Karpas-422 (cell line): Measurements from ENCODE around the gene PTPRM. TPM values are rescaled to one million over a fixed set of nuclear protein-coding genes. Genes with fewer than 3 reads are reported as not detected.

Experiments used
- DNase-seq: peaks from one replicate; pipeline ENCODE4 v3.0.0-alpha.2; 2015
- H2AFZ ChIP-seq: fragments of 200-600 bp; sonication (generic); 2 replicates; pipeline ENCODE4 v1.6.1; 2014; ENCODE audit warnings: antibody characterized with exemption, low read length, mixed read lengths
- H3K27ac ChIP-seq: fragments of 200-600 bp; sonication (generic); 2 replicates; pipeline ENCODE4 v1.5.1; 2014; ENCODE audit warnings: mild to moderate bottlenecking, low read length, moderate library complexity
- H3K27me3 ChIP-seq: fragments of 200-600 bp; sonication (generic); 2 replicates; pipeline ENCODE4 v1.6.1; 2014; ENCODE audit warnings: low read length, mixed read lengths
- H3K36me3 ChIP-seq: fragments of 200-600 bp; sonication (generic); 2 replicates; pipeline ENCODE4 v1.6.1; 2014; ENCODE audit warnings: low read length, mixed read lengths; ENCODE audit not compliant: insufficient read depth
- H3K4me1 ChIP-seq: fragments of 200-600 bp; sonication (generic); 2 replicates; pipeline ENCODE4 v1.6.1; 2014; ENCODE audit warnings: mild to moderate bottlenecking, low read length, mixed read lengths
- H3K4me2 ChIP-seq: fragments of 200-600 bp; sonication (generic); 2 replicates; pipeline ENCODE4 v1.6.1; 2014; ENCODE audit warnings: low read length, low read depth, mild to moderate bottlenecking; ENCODE audit not compliant: poor library complexity, severe bottlenecking
- H3K4me3 ChIP-seq: fragments of 200-600 bp; sonication (generic); 2 replicates; pipeline ENCODE4 v1.5.1; 2014; ENCODE audit warnings: mild to moderate bottlenecking, antibody characterized with exemption, low read length, mixed read lengths
- H3K79me2 ChIP-seq: fragments of 200-600 bp; sonication (generic); 2 replicates; pipeline ENCODE4 v1.6.1; 2014; ENCODE audit warnings: mild to moderate bottlenecking, low read length, mixed read lengths
- H3K9ac ChIP-seq: fragments of 200-600 bp; sonication (generic); 2 replicates; pipeline ENCODE4 v1.6.0; 2014; ENCODE audit warnings: low read length
- H3K9me2 ChIP-seq: fragments of 200-600 bp; sonication (generic), shearing (Covaris generic); replicated peaks from 2 replicates; pipeline ENCODE4 v1.6.0; 2014; ENCODE audit warnings: mild to moderate bottlenecking, low read length, moderate library complexity; ENCODE audit not compliant: insufficient read depth
- H3K9me3 ChIP-seq: fragments of 300-700, 200-600 bp; sonication (generic); 2 replicates; pipeline ENCODE4 v1.6.1; 2014; ENCODE audit warnings: low read length, mixed read lengths
- H4K20me1 ChIP-seq: fragments of 200-600 bp; sonication (generic); 2 replicates; pipeline ENCODE4 v1.6.1; 2014; ENCODE audit warnings: mild to moderate bottlenecking, antibody characterized with exemption, low read length, low read depth; ENCODE audit not compliant: insufficient read depth
- total RNA-seq: library from RNA; depleted of rRNA; stranded (reverse); fragments of >200 nt; shearing (Covaris generic); gene quantifications from 2 replicates; pipeline ENCODE4 v1.2.3, GENCODE V29; 2014; ENCODE audit warnings: low replicate concordance

PTPRM gene
- total RNA-seq, 1 experiment from 2014 or later: not detected

- no peaks in the 10 kb centered on the region for H4K20me1 ChIP-seq
- no peaks in the 10 kb centered on the region for H3K9me3 ChIP-seq
- H3K79me2 ChIP-seq: no peaks in the 10 kb centered on the region
- H3K4me1 ChIP-seq: no peaks in the 10 kb centered on the region
- no peak overlapping the region for H2AFZ ChIP-seq
- H3K4me3 ChIP-seq: no peak overlapping the region
- H3K27ac ChIP-seq: no peak overlapping the region
- H3K4me2 ChIP-seq: no peak overlapping the region
- no peaks in the 10 kb centered on the region for H3K9me2 ChIP-seq
- no peak overlapping the region for H3K9ac ChIP-seq
- no peaks in the 10 kb centered on the region for H3K27me3 ChIP-seq
- H3K36me3 ChIP-seq: no peaks in the 10 kb centered on the region
- peak; percentile 42 for DNase-seq
Measured at GRCh38 chr18:7789856-7790552, 222.9 kb downstream of the PTPRM start.

GRCh38 chr18:7793100-7793499 lies 226.0 kb downstream of the PTPRM start:
- no peaks in the 10 kb centered on the region for H4K20me1 ChIP-seq
- no peak overlapping the region for H3K27ac ChIP-seq
- no peak overlapping the region for H3K4me3 ChIP-seq
- H3K4me2 ChIP-seq: no peak overlapping the region
- no peaks in the 10 kb centered on the region for H3K79me2 ChIP-seq
- no peaks in the 10 kb centered on the region for H3K27me3 ChIP-seq
- no peaks in the 10 kb centered on the region for H3K4me1 ChIP-seq
- no peak for DNase-seq
- no peaks in the 10 kb centered on the region for H3K9me2 ChIP-seq
- H3K9ac ChIP-seq: no peak overlapping the region
- no peak overlapping the region for H2AFZ ChIP-seq
- H3K9me3 ChIP-seq: no peaks in the 10 kb centered on the region
- H3K36me3 ChIP-seq: no peaks in the 10 kb centered on the region

- H3K36me3 ChIP-seq: no peaks in the 10 kb centered on the region
- H3K9me3 ChIP-seq: 0 out of 2 replicates have a peak, but pooled peaks cover 2% of the 10 kb centered on the region
- H3K79me2 ChIP-seq: no peaks in the 10 kb centered on the region
- H3K27me3 ChIP-seq: no peaks in the 10 kb centered on the region
- no peak overlapping the region for H3K27ac ChIP-seq
- DNase-seq: no peak
- no peak overlapping the region for H3K4me3 ChIP-seq
- H3K9me2 ChIP-seq: no peaks in the 10 kb centered on the region
- no peak overlapping the region for H2AFZ ChIP-seq
- no peak overlapping the region for H3K4me2 ChIP-seq
- H3K4me1 ChIP-seq: no peaks in the 10 kb centered on the region
- H3K9ac ChIP-seq: no peak overlapping the region
- no peaks in the 10 kb centered on the region for H4K20me1 ChIP-seq
Measured at GRCh38 chr18:7803956-7804469, 236.9 kb downstream of the PTPRM start.

- Histone ChIP-seq H3K4me1 (no peaks in the 10 kb centered on the region), H3K36me3 (no peaks in the 10 kb centered on the region)
Measured at GRCh38 chr18:7805096-7805495, 238.0 kb downstream of the PTPRM start.

GRCh38 chr18:7805880-7806279 lies 238.8 kb downstream of the PTPRM start:
- Histone ChIP-seq H3K4me2 (no peak overlapping the region), H4K20me1 (no peaks in the 10 kb centered on the region), H3K27ac (no peak overlapping the region), H3K9me3 (0 out of 2 replicates have a peak, but pooled peaks cover 2% of the 10 kb centered on the region), H3K4me3 (no peak overlapping the region), H3K9ac (no peak overlapping the region), H3K27me3 (no peaks in the 10 kb centered on the region), H3K9me2 (no peaks in the 10 kb centered on the region), H2AFZ (no peak overlapping the region), H3K36me3 (no peaks in the 10 kb centered on the region), H3K79me2 (no peaks in the 10 kb centered on the region), H3K4me1 (no peaks in the 10 kb centered on the region)
- DNase-seq: no peak

More at GRCh38 chr18:7805096-7805495, 238.0 kb downstream of the PTPRM start:
- Histone ChIP-seq H3K9me3 (0 out of 2 replicates have a peak, but pooled peaks cover 2% of the 10 kb centered on the region), H3K9ac (no peak overlapping the region), H3K9me2 (no peaks in the 10 kb centered on the region), H3K79me2 (no peaks in the 10 kb centered on the region), H3K27me3 (no peaks in the 10 kb centered on the region), H3K27ac (no peak overlapping the region), H4K20me1 (no peaks in the 10 kb centered on the region), H3K4me2 (no peak overlapping the region), H3K4me3 (no peak overlapping the region), H2AFZ (no peak overlapping the region)
- DNase-seq: no peak

GRCh38 chr18:7807936-7808453 lies 240.9 kb downstream of the PTPRM start:
- H3K9me3 ChIP-seq: 0 out of 2 replicates have a peak, but pooled peaks cover 4% of the 10 kb centered on the region
- no peaks in the 10 kb centered on the region for H3K79me2 ChIP-seq
- no peak overlapping the region for H3K9ac ChIP-seq
- no peaks in the 10 kb centered on the region for H4K20me1 ChIP-seq
- H3K9me2 ChIP-seq: no peaks in the 10 kb centered on the region
- DNase-seq: no peak
- no peak overlapping the region for H3K4me2 ChIP-seq
- H2AFZ ChIP-seq: no peak overlapping the region
- no peaks in the 10 kb centered on the region for H3K27me3 ChIP-seq
- no peaks in the 10 kb centered on the region for H3K4me1 ChIP-seq
- H3K27ac ChIP-seq: no peak overlapping the region
- H3K4me3 ChIP-seq: no peak overlapping the region
- no peaks in the 10 kb centered on the region for H3K36me3 ChIP-seq

GRCh38 chr18:7808992-7809391 lies 241.9 kb downstream of the PTPRM start:
- no peak for DNase-seq
- no peak overlapping the region for H3K27ac ChIP-seq
- no peaks in the 10 kb centered on the region for H3K36me3 ChIP-seq
- no peak overlapping the region for H3K9ac ChIP-seq
- no peaks in the 10 kb centered on the region for H3K79me2 ChIP-seq
- no peaks in the 10 kb centered on the region for H3K4me1 ChIP-seq
- no peak overlapping the region for H2AFZ ChIP-seq
- H3K9me3 ChIP-seq: peaks cover 6% of the 10 kb centered on the region; the same call in 1 of the 2 replicates
- H4K20me1 ChIP-seq: no peaks in the 10 kb centered on the region
- no peak overlapping the region for H3K4me2 ChIP-seq
- no peak overlapping the region for H3K4me3 ChIP-seq
- H3K9me2 ChIP-seq: no peaks in the 10 kb centered on the region
- no peaks in the 10 kb centered on the region for H3K27me3 ChIP-seq

GRCh38 chr18:7809455-7809854 lies 242.3 kb downstream of the PTPRM start:
- no peak overlapping the region for H3K9ac ChIP-seq
- no peak for DNase-seq
- no peaks in the 10 kb centered on the region for H3K79me2 ChIP-seq
- no peaks in the 10 kb centered on the region for H3K4me1 ChIP-seq
- H3K4me3 ChIP-seq: no peak overlapping the region
- peaks cover 10% of the 10 kb centered on the region; the same call in 1 of the 2 replicates for H3K9me3 ChIP-seq
- no peak overlapping the region for H3K4me2 ChIP-seq
- H3K27ac ChIP-seq: no peak overlapping the region
- no peaks in the 10 kb centered on the region for H3K9me2 ChIP-seq
- H2AFZ ChIP-seq: no peak overlapping the region
- no peaks in the 10 kb centered on the region for H3K36me3 ChIP-seq
- no peaks in the 10 kb centered on the region for H4K20me1 ChIP-seq
- H3K27me3 ChIP-seq: no peaks in the 10 kb centered on the region
